HG02840 (cell line): ENCODE data around the gene GRXCR2.
"Not testable (repeated sequence)": the region's sequence is repeated elsewhere in the genome, so short reads cannot be mapped to it uniquely, and the experiment has no call there.

Experiments
- ATAC-seq: cut with Tn5 transposase; IDR thresholded peaks from one replicate; pipeline ENCODE4 v1.9.1; 2021; ENCODE audit warnings: mild to moderate bottlenecking, moderate library complexity, moderate number of reproducible peaks; ENCODE audit not compliant: unreplicated experiment, low FRiP score

GRXCR2 gene

DNA sequence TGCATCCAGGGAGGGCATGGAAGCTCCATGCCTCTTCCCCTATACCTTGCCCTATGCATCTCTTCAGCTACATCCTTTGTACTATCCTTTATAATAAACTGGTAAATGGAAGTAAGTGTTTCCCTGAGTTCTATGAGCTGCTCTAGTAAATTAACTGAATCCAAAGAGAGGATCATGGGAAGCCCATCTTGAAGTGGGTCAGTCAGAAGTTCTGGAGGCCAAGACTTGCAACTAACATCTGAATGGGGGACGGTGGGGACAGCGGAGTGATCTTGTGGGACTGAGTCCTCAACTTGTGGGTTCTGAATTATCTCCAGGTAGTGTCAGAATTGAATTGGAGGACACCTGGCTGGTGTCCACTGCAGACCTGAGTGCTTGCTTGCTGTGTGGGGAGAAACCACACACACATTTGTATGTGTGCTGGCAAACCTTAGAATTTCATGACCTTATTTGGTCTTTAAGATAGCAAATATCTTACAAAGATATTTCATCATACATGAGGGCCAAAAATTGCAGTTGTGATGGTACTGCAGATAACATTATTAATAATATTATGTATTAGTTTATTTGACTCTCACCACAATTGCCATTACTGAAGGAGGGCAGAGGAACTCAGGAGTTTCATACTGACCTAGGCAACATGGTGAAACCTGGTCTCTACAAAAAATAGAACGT lies 32.2 kb downstream of the GRXCR2 start:
- ATAC-seq, result no peak

DNA sequence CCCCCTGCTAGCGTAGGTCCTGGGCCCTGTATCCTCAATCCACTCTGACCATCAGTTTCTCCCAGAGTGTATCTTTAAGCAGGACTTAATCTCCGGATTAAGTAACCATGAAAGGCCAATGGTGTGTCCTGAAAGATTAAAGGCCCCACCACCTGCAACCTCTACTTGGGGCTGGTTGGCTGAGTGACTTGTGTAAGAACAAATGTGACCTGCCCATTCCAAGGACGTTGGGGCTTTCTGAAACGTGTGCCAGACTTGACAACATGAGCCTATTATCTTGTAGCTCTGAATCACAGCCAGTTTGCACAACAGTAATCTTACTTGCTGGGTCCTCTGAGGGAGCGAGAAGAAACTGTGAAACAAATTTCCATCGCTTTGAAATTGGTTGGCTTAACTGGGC lies 34.5 kb downstream of the GRXCR2 start:
- ATAC-seq, result no peak

DNA sequence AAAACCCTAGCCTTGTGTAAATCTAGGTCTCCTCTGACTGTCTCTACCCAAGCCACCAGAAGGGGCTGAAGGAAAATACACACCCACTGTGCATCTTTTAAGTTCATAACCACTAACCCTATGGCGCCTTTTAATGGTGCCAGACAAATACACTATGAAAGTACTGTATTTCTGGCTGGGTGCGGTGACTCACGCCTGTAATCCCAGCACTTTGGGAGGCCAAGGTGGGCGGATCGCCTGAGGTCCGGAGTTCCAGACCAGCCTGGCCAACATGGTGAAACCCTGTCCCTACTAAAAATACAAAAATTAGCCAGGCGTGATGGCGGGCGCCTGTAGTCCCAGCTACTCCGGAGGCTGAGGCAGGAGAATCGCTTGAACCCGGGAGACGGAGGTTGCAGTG lies 36.6 kb downstream of the GRXCR2 start:
- not testable (repeated sequence) for ATAC-seq

DNA sequence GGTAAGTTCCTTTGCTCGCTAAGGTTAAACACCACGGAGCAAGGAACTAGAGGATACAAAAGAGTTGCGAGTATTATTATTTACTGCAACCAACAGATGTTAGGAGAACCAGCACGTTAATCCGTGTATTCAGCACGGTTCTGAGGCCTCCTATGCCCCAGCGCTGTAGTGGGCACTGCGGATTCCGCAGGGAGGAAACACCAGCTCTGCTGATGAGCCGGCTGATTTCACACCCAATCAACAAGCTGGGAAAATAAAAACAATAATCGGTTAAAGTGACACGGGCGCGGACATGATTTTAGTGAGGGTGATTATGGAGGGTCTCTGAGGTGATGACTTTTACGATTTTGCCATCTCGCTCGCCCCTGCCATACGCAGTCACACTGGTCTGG lies 37.0 kb downstream of the GRXCR2 start:
- no peak for ATAC-seq

DNA sequence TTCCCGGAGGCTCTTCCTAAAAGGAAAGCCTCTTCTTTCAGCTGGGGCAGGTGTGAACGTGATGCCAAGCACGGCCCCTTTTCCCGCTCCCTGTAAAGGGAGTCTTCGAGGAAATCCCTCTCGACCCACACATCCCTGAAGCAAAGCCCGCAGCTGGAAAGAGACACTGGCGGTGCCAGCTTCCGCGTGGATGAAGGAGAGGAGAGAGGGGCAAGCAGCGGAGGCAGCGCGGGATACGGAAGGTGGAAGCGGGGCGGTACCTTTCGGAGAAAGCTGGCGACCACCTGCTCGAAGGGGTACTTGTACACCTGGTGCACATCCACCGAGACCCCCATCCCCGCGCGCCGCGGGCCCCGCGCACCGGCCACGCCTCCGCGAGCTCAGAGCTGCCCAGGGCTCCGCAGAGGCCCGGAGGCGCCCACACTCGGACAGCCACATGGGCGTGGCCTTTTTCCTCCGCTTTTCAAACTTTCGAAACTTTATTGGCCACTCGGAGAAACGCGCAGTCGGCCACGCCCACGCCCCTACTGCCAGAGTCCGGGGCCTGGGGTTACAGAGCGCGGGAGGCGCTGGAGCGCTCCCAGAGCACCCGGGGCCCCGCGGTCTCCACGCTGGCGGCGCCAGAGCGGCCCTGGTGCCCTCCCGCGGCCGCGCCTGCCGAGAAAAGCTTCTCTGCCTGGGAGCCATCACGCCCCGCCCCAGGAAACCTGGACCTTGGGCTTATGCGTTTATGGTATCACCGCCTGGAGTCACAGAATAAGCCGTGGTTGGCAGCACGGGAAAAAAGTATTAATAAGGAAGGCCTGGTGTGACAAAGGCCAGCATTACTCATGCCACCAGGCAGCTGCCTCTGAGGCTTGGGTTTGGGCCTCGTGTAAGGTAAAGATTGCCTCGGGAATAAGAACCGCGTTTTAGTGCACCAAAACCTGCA lies 37.6 kb downstream of the GRXCR2 start, which contains the start of gene PRELID2:
PRELID2 (minus strand) TSS at position 426 of the 931 bp plus-strand sequence; CDS start at position 335, 91 bp downstream.
- peak; percentile 56 for ATAC-seq

DNA sequence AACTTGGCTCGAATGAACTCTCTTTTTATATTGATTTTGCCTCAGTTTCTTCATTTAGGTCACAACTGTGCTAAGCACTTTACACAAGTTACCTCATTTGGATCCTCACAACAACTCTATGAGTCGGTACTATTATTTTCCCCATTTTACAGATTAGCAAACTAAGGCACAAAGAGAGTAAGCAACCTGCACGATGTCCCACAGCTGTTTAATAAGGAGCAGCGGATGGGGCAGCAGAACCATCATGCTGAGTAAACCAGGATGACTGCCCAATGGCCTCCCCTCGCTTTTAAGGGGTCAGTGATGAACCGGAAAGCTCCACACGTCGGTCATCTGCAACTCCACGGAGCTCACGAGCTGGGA lies 38.3 kb downstream of the GRXCR2 start:
- no peak for ATAC-seq

DNA sequence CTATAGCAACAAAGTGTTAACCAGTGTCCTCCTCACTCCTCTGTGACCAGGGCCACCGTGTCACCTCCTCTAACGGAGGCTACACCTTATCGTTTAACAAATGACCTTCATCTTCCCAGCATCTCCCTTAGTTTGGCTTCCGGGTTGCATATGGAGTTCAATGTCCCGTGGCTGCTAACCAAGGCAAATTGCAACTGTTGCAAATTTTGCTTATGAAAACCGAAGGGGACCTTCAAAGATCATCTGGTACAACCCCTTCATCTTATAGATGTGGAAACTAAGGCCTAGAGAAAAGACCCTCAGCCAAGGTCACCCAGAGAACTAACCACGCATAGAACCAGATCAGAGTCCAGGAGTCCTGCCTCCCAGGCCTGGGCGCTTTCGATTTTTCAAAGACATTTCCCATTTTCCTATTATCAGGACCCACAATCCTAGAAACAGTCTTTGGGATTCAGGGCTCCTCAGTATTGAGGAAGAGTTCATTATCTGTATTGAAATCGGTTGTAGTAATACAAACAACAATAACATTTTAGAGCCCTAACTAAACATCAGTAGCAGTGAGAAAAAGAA lies 39.1 kb downstream of the GRXCR2 start:
- no peak for ATAC-seq

DNA sequence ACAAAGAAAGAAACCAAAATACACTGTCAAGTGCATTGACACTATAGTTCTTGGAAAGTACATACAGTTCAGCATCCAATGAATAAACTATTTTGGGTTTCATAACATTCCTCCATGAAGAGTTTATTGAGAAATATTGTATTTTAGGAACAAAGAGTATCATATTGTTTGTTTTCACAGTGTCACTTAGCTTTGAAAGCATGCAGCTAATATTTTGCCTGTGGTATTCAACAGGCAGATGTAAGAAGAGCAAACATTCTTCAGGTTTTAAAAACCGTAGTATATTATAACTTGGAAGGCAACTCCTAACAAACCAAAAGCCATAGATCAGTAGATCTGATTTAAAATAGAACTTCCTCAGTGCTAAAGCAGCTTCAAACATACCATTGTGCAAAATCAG lies 42.2 kb downstream of the GRXCR2 start:
- no peak for ATAC-seq

DNA sequence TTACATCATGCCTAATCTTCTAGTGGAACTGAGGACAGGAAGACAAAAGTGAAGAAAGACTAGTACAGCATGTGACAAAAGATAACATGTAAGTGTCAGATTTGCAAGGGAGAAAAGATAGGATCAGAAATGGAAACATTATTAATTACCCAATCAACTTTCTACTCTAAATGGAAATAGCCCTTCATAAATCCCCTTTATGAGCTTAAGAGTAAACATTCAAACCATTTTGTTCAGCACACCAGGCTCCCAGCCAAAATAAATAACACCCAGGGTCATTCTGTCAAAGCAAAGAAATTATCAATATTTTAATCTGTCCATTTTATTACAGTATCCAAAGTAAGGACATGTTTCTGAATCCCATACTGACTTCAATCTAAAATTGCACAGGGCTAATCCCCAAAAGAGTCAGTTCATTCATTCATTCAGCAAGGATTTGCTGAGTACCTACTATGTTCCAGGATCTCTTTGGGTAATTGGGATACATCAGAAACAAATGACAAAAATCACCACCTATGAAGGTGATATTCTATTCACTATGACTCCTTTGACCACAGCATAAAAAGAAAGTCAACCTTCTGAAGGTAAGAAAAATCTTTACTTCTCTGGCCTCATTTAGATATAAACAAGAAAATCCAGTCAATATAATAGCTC lies 43.0 kb downstream of the GRXCR2 start:
- no peak for ATAC-seq

DNA sequence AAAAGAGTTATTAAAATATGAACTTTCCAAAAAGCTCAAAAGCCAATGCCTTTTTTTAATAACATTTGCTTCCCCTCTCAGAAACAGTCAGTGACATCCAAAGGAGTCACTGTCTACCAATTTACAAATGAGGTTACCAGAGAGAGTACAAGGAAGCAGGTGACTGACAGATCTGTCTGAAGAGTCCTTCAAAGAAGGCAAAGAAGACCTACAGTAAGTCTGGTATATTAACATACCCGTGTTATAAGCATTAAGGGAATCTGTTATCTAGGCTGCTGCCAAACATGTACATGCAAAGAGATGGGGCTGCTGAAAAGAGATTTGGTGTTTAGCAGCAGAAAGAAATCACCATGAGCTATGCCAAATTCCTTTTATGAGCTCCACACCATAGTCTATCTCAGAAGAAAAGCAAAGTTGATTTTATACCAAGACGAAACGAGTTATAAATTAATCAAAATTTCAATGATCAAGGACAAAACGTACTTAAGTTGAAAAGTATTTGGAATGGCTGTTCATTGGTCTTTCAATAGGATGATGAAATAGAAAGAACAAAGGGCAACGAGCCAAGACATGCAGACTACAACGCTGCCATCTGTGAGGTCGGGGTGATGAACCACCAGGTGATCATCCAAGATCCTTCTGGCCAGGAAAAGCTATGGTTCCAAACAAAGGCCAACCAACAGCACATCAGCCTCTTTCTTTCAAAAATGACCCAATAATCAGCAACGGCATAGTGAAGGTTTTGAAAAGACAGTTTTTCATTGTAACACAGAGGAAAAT lies 45.7 kb downstream of the GRXCR2 start:
- ATAC-seq, result no peak

DNA sequence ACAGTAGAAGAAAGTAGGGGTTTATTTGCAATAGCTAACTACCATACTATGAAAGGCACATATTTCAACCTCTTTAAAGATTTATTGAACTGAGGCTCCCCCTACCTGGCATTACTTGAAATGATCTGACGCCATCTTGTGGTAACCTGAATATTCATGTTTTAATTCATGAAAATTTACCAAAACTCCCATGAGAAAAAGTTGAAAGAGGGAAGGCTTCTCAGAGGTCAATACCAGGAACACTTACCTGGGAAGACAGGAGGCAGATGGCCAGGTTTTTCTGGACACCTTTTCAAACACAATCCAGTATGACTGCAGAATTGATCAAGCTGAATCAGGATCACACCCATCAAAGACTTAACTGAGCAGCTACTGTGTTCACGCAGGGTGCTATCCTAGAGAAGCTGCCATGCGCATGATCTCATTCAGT lies 47.0 kb downstream of the GRXCR2 start:
- ATAC-seq, result no peak

DNA sequence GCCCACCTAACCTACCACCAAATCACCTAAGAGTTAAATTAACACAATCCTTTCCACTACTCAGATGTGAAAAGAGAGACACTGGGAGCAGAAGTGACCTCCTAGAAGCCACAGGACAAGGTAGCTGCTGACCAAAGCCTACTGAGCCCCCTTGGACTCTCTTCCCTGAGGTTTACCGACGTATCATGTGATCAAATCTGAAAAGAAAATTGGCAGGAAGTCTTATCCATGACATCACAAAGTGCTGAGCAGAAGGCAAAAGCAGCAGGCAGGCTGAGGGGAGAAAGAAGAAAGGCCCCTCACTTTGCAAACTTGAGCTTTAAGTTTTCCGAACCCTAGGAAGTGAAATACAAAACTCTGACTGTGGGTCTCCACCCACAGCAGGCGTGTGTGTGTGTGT lies 48.8 kb downstream of the GRXCR2 start:
- ATAC-seq, result no peak

DNA sequence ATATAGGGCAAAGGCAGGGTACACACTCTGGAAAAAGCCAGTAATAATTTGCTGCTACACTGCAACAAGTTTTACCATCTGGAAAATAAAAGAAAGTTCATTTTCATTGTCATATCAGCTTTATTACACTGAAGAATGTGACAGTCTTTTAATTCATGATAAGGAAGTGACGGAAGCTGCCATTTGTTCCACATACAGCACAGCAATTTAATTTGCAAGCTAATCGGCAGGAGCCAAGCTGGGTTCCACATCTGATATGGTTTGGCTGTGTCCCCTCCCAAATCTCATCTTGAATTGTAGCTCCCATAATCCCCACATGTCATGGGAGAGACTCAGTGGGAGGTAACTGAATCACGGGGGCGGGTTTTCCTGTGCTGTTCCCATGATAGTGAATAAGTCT lies 54.2 kb downstream of the GRXCR2 start:
- no peak for ATAC-seq

DNA sequence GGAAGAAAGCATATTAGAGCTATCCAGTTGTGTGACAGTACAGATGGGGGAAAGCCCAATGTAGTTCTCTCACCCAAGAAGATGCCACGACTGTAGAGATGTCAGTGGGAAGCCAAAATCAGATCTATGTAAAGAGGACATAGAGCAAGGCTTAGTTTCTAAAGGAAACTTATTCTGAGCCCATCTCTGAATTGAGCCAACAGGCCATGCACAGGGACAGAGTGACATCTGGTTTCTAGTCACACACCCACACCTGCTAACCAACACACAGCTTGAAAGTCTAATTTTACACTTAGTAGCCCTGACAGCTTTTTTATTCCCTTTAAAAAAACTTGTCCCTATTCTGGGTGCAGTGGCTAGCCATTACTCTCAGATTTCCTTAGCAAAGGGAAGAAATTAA lies 59.9 kb downstream of the GRXCR2 start:
- ATAC-seq, result no peak

DNA sequence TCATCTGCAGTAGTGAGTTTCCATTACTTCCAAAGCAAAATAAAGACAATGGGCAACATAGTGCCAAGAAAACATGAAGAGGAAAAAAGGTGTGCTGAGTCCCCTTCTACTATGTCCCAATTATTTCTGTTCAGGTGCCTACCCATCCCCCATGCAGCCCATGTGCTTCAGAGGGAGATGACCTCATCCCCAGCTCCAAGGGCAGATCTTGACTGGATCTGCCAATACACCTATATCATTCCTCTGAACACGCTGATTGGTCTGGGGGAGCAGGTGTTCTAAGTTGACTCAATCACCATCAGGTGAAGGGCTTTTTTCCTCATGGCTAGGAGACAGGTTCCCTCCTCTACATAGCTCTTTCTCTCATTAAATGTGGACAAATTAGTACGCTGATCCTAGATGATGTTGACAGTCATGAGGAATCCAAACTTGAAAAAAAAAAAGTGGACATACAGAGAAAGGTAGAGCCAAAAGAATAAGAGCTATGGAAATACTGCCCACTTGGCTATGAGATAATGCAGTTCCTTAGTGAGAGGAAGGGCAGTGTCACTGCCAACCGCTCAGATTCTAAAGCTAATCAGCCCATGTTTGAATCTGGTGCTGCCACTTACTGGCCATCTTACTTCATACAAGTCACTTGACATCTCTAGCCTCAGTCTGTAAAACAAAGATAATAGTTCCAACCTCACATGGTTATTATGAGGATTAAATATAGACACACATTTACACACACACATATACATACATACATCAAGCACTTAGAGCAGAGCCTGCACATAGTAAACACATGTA lies 60.8 kb downstream of the GRXCR2 start:
- ATAC-seq, result no peak
